GM12872 (cell line): ENCODE measurements around the gene SDHD.

Source experiments
- CTCF ChIP-seq: IDR thresholded peaks from 3 replicates; pipeline ENCODE4 v1.5.1; 2011; ENCODE audit warnings: low read depth, mild to moderate bottlenecking, low read length, moderate library complexity; ENCODE audit not compliant: insufficient read depth

The SDHD gene

GRCh38 chr11:112086422-112087191 is at the start of gene SDHD, which contains the start of gene TIMM8B:
TSS of gene SDHD (plus strand) at chr11:112086873. CDS start at chr11:112086908, 35 bp downstream.
TSS of gene TIMM8B (minus strand) at chr11:112086756. CDS start at chr11:112086723, 33 bp downstream.
- TF ChIP-seq CTCF: peak; percentile 47; the same call in 1 of the 3 replicates

- no peak for TF ChIP-seq CTCF
Measured at GRCh38 chr11:112037527-112037926, 49.1 kb upstream of the SDHD start.

GRCh38 chr11:112042161-112042960 is 44.3 kb upstream of the SDHD start:
- TF ChIP-seq CTCF: no peak

- no peak for TF ChIP-seq CTCF
Measured at GRCh38 chr11:112042961-112043304, 43.7 kb upstream of the SDHD start.

- TF ChIP-seq CTCF: no peak
Measured at GRCh38 chr11:112044961-112045360, 41.7 kb upstream of the SDHD start.

GRCh38 chr11:112049777-112050176 is 36.9 kb upstream of the SDHD start:
- TF ChIP-seq CTCF: no peak

GRCh38 chr11:112050721-112051120 is 36.0 kb upstream of the SDHD start:
- no peak for TF ChIP-seq CTCF
